GM21619 (cell line): Measurements from ENCODE around the gene LYVE1.

ENCODE experiments used
- ATAC-seq: cut with Tn5 transposase; IDR thresholded peaks from one replicate; pipeline ENCODE4 v1.9.1; 2021; ENCODE audit not compliant: unreplicated experiment

Gene LYVE1

GRCh38 chr11:10526974-10527918 is 41.2 kb downstream of the LYVE1 start:
- peak; percentile 90 for ATAC-seq

DNA sequence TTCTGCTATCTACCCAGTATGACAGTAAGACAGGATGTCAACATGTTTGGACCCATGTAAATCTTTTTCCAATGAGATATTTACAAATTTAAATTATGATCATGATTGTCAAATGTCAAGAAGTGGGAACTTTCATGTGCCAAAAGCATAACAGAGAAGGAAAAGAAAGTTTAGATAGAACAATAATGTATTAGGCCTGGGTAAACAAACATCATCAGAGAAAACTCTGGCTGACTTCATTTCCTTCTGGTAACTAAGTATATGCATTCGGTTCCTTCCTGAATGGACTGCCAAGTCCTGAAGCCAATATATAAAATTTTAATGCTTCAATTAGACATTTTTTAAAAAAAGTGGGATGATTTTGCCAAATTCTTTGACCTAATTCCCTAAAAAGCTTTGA is 44.0 kb downstream of the LYVE1 start:
- ATAC-seq: no peak

DNA sequence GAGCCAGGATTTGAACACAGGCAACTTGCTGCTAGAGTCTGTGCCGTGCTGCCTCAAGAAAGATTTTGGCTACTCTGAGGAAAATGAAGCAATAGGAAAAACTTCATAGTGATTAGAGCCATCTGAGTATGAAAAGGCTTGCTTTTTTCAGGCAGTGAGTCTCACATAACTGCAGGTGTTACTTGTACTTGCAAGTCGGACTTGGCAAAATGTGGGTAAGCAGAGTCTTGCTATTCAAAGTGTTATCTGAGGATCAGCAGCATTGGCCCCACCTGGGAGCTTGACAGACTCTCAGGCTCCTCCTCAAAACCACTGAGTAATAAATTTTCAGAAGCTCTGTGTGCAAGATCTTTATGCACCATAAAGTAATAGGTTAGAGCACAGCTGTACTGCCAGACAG is 45.5 kb downstream of the LYVE1 start:
- ATAC-seq: no peak

- no peak for ATAC-seq
These were observed 46.2 kb downstream of the LYVE1 start for GRCh38 chr11:10522276-10522675.

- no peak for ATAC-seq
These were observed 47.9 kb downstream of the LYVE1 start for GRCh38 chr11:10520562-10520961.

DNA sequence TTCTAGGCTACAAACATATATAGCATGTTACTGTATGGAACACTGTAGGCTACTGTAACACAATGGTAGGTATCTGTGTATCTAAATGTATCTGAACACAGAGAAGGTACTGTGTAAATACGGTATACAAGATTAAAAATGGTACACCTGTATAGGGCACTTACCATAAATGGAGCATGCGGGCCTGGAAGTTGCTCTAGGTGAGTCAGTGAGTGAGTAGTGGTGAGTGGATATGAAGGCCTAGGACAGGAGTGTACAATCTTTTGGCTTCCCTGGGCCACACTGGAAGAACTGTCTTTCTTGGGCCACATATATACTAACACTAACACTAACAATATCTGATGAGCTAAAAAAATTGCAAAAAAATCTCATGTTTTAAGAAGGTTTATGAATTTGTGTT is 48.8 kb downstream of the LYVE1 start:
- no peak for ATAC-seq

- no peak for ATAC-seq
These were observed 49.6 kb downstream of the LYVE1 start for GRCh38 chr11:10518891-10519290.

- no peak for ATAC-seq
These were observed 50.3 kb downstream of the LYVE1 start for GRCh38 chr11:10518123-10518522.

DNA sequence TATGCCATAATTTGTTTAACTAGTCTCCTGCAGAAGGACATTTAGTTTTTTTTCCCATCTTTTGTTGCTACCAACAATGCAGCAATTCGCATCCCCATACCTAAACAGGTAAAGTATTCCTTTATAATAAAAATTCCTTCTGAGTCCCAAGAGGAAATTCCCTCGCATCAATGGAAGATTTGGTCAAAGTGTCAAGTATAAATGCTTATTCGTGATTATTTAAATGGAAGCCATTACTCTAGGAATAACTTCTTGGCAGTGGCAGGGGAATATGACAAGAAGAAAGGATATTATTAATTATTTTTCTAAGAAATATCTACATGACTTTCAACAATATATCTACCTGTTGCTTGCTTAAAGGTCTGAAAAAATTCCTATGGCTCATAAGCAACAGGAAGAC is 53.0 kb downstream of the LYVE1 start:
- ATAC-seq: no peak

DNA sequence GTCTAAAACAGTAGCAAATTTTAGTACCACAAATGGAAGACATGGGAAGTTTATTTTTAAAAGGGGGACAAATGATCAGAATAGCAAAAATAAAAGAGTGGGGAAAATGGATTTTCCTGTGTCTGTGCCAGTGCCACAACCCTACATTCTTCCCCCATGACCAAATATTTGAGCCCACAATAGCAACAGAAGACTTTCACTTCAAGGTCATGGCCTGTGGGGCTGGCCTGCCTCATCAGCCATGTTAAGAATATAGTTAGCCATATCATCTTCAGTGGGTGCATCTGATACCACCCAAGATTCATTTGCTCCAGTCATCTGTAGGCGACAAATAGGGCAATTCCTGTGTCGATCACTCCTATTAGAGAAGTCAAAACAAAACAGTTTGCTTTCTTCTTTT is 53.8 kb downstream of the LYVE1 start:
- ATAC-seq: no peak

- ATAC-seq: no peak
These were observed 54.3 kb downstream of the LYVE1 start for GRCh38 chr11:10514202-10514601.

DNA sequence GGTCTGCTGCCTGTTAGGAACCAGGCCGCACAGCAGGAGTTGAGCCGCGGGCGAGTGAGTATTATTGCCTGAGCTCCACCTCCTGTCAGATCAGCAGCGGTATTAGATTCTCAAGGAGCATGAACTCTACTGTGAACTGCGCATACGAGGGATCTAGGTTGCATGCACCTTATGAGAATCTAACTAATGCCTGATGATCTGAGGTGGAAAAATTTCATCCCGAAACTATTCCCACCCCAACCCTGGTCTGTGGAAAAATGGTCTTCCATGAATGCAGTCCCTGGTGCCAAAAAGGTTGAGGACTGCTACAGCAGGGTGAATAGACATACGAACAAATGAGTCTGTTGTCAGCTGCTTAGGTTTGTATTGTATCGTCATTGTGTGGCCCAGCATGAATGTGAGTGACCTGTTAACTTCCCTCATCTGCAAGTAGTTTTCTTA is 57.3 kb downstream of the LYVE1 start:
- ATAC-seq: no peak
